Lung (tissue), 12 donors: ENCODE data around the gene PRDM16. TPM values are rescaled to one million over a fixed set of nuclear protein-coding genes. Genes with fewer than 3 reads are reported as not detected.
A peak's percentile ranks its signal among the peaks of the same experiment; 100 is the strongest.

Experiments used
- ATAC-seq: fragments of 200-7000 bp; cut with Tn5 transposase; one replicate; pipeline ENCODE4 v1.9.1; 2020; ENCODE audit warnings: moderate number of reproducible peaks; ENCODE audit not compliant: insufficient read depth, low FRiP score
- DNase-seq, 3 donors: peaks; one replicate each; pipeline ENCODE4 v3.0.0-alpha.2; 2013 to 2017
- H3K27ac ChIP-seq, 2 donors: one replicate each; pipeline ENCODE4 v1.5.1; 2013; ENCODE audit warnings: mild to moderate bottlenecking in 2 of 2, moderate library complexity in 2 of 2, control low read depth in 1 of 2, inconsistent platforms in 1 of 2, low read depth in 1 of 2, low read length in 1 of 2
- H3K27me3 ChIP-seq, 3 donors: one replicate each; pipeline ENCODE4 v1.5.1; 2013; ENCODE audit warnings: low read length in 2 of 3; ENCODE audit not compliant: control insufficient read depth in 3 of 3, insufficient read depth in 3 of 3
- H3K36me3 ChIP-seq, 4 donors: one replicate each; pipeline ENCODE4 v1.5.1; 2013; ENCODE audit warnings: low read length in 4 of 4, mild to moderate bottlenecking in 1 of 4, moderate library complexity in 1 of 4; ENCODE audit not compliant: control insufficient read depth in 4 of 4, insufficient read depth in 4 of 4
- H3K4me1 ChIP-seq, 5 donors: one replicate each; pipeline ENCODE4 v1.5.1; 2013; ENCODE audit warnings: low read length in 5 of 5, mild to moderate bottlenecking in 2 of 5, moderate library complexity in 1 of 5; ENCODE audit not compliant: control insufficient read depth in 5 of 5, insufficient read depth in 5 of 5
- H3K4me3 ChIP-seq: one replicate; pipeline ENCODE4 v1.5.1; 2013; ENCODE audit warnings: mild to moderate bottlenecking, control low read depth, moderate library complexity
- H3K9ac ChIP-seq, 2 donors: one replicate each; pipeline ENCODE4 v1.5.1; 2013; ENCODE audit warnings: low read length in 2 of 2, control low read depth in 1 of 2; ENCODE audit not compliant: insufficient read depth in 1 of 2
- H3K9me3 ChIP-seq, 4 donors: one replicate each; pipeline ENCODE4 v1.5.1; 2013; ENCODE audit warnings: low read length in 3 of 4, mild to moderate bottlenecking in 1 of 4, moderate library complexity in 1 of 4; ENCODE audit not compliant: control insufficient read depth in 4 of 4, insufficient read depth in 3 of 4
- WGBS, 2 donors: extraction: QIAGEN DNeasy Blood & Tissue Kit; methylation state at CpG; one replicate each; pipeline ENCODE4 v1.1.7; 2013; 5-methylcytosine and 5-hydroxymethylcytosine counted together
- polyA plus RNA-seq, 2 donors: library from polyadenylated mRNA; stranded (reverse); fragments of 200-250 nt; gene quantifications; one replicate each; pipeline ENCODE4 v1.2.1, GENCODE V29; 2013
- total RNA-seq, 2 donors: library from RNA; depleted of rRNA in 1 of 2; stranded (reverse); fragments of >200 nt in 1 of 2; gene quantifications; one replicate each; pipeline ENCODE4 v1.2.1, GENCODE V29; 2014 to 2021
- TF ChIP-seq, protein P1 (sequence below): IDR thresholded peaks from 2 replicates; pipeline ENCODE4 v1.5.1; 2012; ENCODE audit warnings: mild to moderate bottlenecking; ENCODE audit errors: control extremely low read depth, extremely low read depth
- donor health status: control.
- donor health status: control.
- donor health status: Bipolar disorder and iron deficiency.
- donor health status: healthy.
- donor health status: DM: yes; HTN: yes; CAD: no.

The PRDM16 gene
- total and polyA plus RNA-seq, 4 donors: 2.4 to 36.5 (median 13.1) TPM

DNA sequence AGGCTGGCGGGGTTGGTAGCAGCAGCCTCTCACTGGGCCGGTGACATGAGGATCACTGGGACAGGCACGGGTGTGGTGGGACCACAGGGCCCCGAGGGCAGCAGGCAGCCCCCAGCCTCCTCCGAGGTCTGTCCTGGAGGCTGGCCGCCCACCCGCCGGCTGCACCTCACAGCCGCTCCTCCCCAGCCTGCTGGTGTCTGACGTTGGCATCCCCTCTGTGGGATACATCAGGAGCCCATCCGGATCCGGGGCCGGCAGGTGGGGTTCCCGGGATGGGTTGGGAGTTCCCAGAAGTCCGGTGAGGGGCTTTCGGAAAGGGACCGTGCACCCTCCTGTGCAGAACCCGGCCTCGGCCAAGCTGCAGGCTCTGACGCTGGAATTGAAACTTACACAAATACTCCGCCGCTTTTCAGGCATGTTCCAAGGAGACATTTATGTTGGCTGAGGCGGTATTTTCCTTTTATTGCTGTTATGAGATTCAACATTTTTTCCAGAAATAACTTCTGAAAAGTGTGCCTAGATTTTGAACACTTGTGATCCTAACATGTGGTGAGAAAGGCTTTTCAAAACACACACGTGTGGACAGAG, 243.4 kb downstream of the PRDM16 start:
- Histone ChIP-seq H3K4me3 (no peak overlapping the region), H3K27me3 (peaks cover 0 to 33% (median 17%) of the 10 kb centered on the region in 3 donors), H3K9ac (no peak overlapping the region), H3K36me3 (no peaks in the 10 kb centered on the region), H3K27ac (peak overlapping the region; percentile 67 to 79), H3K9me3 (no peaks in the 10 kb centered on the region), H3K4me1 (peaks cover 3 to 38% (median 29%) of the 10 kb centered on the region in 5 donors)
- WGBS, 2 donors: 85 to 89% methylated on average over 23 to 24 of the region's 24 CpGs
- DNase-seq: peak in 1 of 3 donors; percentile 35
- no peak for ATAC-seq
- TF ChIP-seq, protein P1, sequence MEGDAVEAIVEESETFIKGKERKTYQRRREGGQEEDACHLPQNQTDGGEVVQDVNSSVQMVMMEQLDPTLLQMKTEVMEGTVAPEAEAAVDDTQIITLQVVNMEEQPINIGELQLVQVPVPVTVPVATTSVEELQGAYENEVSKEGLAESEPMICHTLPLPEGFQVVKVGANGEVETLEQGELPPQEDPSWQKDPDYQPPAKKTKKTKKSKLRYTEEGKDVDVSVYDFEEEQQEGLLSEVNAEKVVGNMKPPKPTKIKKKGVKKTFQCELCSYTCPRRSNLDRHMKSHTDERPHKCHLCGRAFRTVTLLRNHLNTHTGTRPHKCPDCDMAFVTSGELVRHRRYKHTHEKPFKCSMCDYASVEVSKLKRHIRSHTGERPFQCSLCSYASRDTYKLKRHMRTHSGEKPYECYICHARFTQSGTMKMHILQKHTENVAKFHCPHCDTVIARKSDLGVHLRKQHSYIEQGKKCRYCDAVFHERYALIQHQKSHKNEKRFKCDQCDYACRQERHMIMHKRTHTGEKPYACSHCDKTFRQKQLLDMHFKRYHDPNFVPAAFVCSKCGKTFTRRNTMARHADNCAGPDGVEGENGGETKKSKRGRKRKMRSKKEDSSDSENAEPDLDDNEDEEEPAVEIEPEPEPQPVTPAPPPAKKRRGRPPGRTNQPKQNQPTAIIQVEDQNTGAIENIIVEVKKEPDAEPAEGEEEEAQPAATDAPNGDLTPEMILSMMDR: no peak

DNA sequence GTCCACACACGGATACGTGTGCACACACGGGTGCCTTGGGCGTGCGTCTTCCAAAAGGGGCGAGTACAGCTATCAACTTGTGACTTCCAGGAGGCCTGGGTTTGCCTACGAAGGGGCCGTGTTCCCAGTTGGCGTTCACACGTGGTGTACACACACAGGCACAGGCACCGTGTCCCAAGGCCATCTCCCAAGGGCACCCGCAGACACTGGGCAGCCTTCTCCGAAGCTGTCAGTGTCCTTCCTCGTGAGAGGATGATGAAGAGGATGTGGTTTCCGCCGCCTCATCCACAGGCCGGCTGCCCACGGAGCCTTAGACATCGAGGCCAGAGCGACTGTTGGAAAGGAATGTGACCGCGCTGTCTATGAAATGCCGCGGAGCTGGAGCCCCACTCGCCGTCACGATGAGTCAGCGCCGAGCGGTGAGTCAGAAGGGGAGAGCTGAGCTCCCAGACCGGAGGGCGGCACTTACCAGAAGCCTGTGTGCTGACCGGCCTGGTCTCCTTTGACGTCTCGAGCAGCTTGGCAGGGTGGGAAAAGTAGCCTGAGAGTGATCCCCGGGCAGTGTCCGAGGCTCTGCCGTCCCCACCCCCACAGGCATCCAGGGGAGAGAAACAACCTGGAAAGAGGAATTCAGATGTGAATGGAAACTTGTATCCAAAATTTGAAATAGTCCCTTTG, 244.0 kb downstream of the PRDM16 start:
- Histone ChIP-seq H3K27me3 (peaks cover 0 to 33% (median 15%) of the 10 kb centered on the region in 3 donors), H3K4me1 (peaks cover 0 to 38% (median 29%) of the 10 kb centered on the region in 5 donors), H3K9ac (no peak overlapping the region), H3K9me3 (no peaks in the 10 kb centered on the region), H3K27ac (peak overlapping the region; percentile 89 to 95), H3K36me3 (no peaks in the 10 kb centered on the region), H3K4me3 (no peak overlapping the region)
- DNase-seq: peak; percentile 82 to 87 (median 82)
- peak; percentile 95 for ATAC-seq
- TF ChIP-seq, protein P1: no peak
- 23 to 25% methylated on average over 38 of the region's 38 CpGs for WGBS, 2 donors

DNA sequence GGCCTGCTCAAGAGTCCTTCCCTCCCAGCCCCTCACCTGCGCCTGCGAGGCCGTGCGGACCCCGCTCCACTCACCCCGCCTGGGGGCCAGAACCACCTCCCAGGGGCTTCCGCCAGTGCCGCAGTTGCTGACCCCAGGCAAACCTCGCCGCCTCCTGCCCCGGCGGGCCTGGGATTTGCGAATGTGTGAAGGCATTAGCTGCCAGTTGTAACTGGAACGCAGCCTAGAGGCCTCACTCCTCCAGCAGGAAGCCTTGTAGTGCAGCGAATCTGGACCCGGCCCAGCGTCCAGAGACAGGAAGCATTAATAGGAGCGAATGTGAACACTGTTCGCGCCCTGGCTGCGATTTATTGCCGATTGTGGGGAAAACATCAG, 244.6 kb downstream of the PRDM16 start:
- H3K4me3 ChIP-seq: no peak overlapping the region
- no peak overlapping the region for H3K9ac ChIP-seq
- DNase-seq (peak; percentile 94 to 98 (median 95)), ATAC-seq (peak; percentile 52)
- peaks cover 0 to 33% (median 17%) of the 10 kb centered on the region in 3 donors for H3K27me3 ChIP-seq
- H3K27ac ChIP-seq: peak overlapping the region; percentile 89 to 95
- H3K36me3 ChIP-seq: no peaks in the 10 kb centered on the region
- TF ChIP-seq, protein P1: no peak
- H3K4me1 ChIP-seq: peaks cover 0 to 38% (median 29%) of the 10 kb centered on the region in 5 donors
- 26 to 39% methylated on average over 22 of the region's 22 CpGs for WGBS, 2 donors
- H3K9me3 ChIP-seq: no peaks in the 10 kb centered on the region
